Panc1 (cell line): ENCODE data around the gene WNT11. TPM values are rescaled to one million over a fixed set of nuclear protein-coding genes. Genes with fewer than 3 reads are reported as not detected.

Experiments
- ATAC-seq: fragments of 200-7000 bp; cut with Tn5 transposase; 2 replicates; pipeline ENCODE4 v1.9.1; 2020; ENCODE audit warnings: mild to moderate bottlenecking, moderate library complexity
- BruUV-seq: library from RNA; stranded (reverse); fragments of 400-500 nt; replicated peaks from 2 replicates; lab custom pipeline; 2021; lab: Mats Ljungman, UMichigan
- CTCF ChIA-PET: fragments of 300-600 bp; sonication (Branson Sonifier 250); formaldehyde crosslinking; loops from one replicate; lab custom pipeline; 2022; ENCODE audit warnings: antibody characterized with exemption; lab: Charles Lee
- POLR2A ChIA-PET: fragments of 300-600 bp; sonication (Branson Sonifier 250); formaldehyde crosslinking; loops from one replicate; lab custom pipeline; 2022; ENCODE audit warnings: antibody characterized with exemption; lab: Charles Lee
- DNase-seq: peaks from one replicate; pipeline ENCODE4 v3.0.0-alpha.2; 2010; ENCODE audit warnings: low read depth, low spot score
- H3K27ac ChIP-seq: 2 replicates; pipeline ENCODE4 v1.5.1; 2011; ENCODE audit warnings: mild to moderate bottlenecking, low read length, inconsistent platforms
- H3K27me3 ChIP-seq: fragments of 200-500 bp; sonication (Bioruptor generic); 2 replicates; pipeline ENCODE4 v1.6.0; 2014; ENCODE audit warnings: low read length, inconsistent platforms; ENCODE audit not compliant: control insufficient read depth, insufficient read depth
- H3K36me3 ChIP-seq: fragments of 200-500 bp; sonication (Bioruptor generic); 2 replicates; pipeline ENCODE4 v1.5.1; 2014; ENCODE audit warnings: inconsistent platforms, mild to moderate bottlenecking, low read length, moderate library complexity; ENCODE audit not compliant: control insufficient read depth, insufficient read depth
- H3K4me1 ChIP-seq: 2 replicates; pipeline ENCODE4 v1.5.1; 2011; ENCODE audit warnings: inconsistent platforms, mild to moderate bottlenecking, low read length, moderate library complexity; ENCODE audit not compliant: control insufficient read depth, insufficient read depth
- H3K4me3 ChIP-seq, 2 experiments: 2 replicates each; pipeline ENCODE4 v1.5.1; 2011 to 2012; ENCODE audit warnings: low read depth in 2 of 2, low read length in 2 of 2, mild to moderate bottlenecking in 2 of 2, inconsistent platforms in 1 of 2, moderate library complexity in 1 of 2
- H3K9me3 ChIP-seq: fragments of 200-500 bp; sonication (Bioruptor generic); 2 replicates; pipeline ENCODE4 v1.5.1; 2014; ENCODE audit warnings: low read depth, mild to moderate bottlenecking, inconsistent platforms, low read length, moderate library complexity; ENCODE audit not compliant: control insufficient read depth, insufficient read depth
- CTCF ChIP-seq: fragments of 450-650 bp; IDR thresholded peaks from 2 replicates; pipeline ENCODE4 v1.5.1; 2017; ENCODE audit warnings: mild to moderate bottlenecking
- POLR2AphosphoS5 ChIP-seq: IDR thresholded peaks from 2 replicates; pipeline ENCODE4 v1.6.1; 2012; ENCODE audit warnings: mild to moderate bottlenecking, low read depth, low read length, moderate library complexity
- REST ChIP-seq, 2 experiments: IDR thresholded peaks; 2 replicates each; pipeline ENCODE4 v1.6.1; 2011 to 2012; ENCODE audit warnings: low read depth in 2 of 2, control low read depth in 1 of 2, low read length in 1 of 2, mild to moderate bottlenecking in 1 of 2, moderate library complexity in 1 of 2; ENCODE audit not compliant: insufficient read depth in 1 of 2
- SIN3A ChIP-seq: IDR thresholded peaks from 2 replicates; pipeline ENCODE4 v1.6.1; 2012; ENCODE audit warnings: low read depth, mild to moderate bottlenecking, low read length, moderate library complexity, borderline replicate concordance; ENCODE audit not compliant: insufficient read depth
- TCF7L2 ChIP-seq: IDR thresholded peaks from 2 replicates; pipeline ENCODE4 v1.6.1; 2011; ENCODE audit warnings: mild to moderate bottlenecking, low read depth, low read length, inconsistent platforms
- in situ Hi-C: cut with HindIII; loops from 2 replicates; pipeline ENCODE4 v1.10.0; 2016; ENCODE audit warnings: low sequenced_read_pairs, low pct_unique_long_range_greater_than_20kb
- intact Hi-C: fragments of 100-400 bp; cut with micrococcal nuclease; formaldehyde crosslinking; loops from one replicate; pipeline ENCODE4 v1.10.0; 2022; ENCODE audit not compliant: unreplicated experiment
- total RNA-seq: library from RNA; stranded (reverse); gene quantifications from one replicate; pipeline ENCODE4 v1.2.1, GENCODE V29; 2021; ENCODE audit not compliant: unreplicated experiment

Gene WNT11
- total RNA-seq, 1 experiment from 2014 or later: 1.1 TPM

- intact Hi-C loops: loop anchor here (2.0 to 10.0 kb wide), 2 partner anchors 255 to 347 kb away; no protein-coding TSS in a partner anchor
- in situ Hi-C loops: no loop called here
- ATAC-seq: peak; percentile 91
- H3K4me3 ChIP-seq: peak overlapping the region; percentile 5 to 41
- H3K4me1 ChIP-seq: peaks cover 7% of the 10 kb centered on the region
- no TSS peak for BruUV-seq
- H3K9me3 ChIP-seq: no peaks in the 10 kb centered on the region
- no peaks in the 10 kb centered on the region for H3K36me3 ChIP-seq
- H3K27ac ChIP-seq: peak overlapping the region; percentile 40
- peak; percentile 58 for DNase-seq
- ChIA-PET CTCF (interaction anchor here (0.6 to 1.5 kb wide), 8 partner anchors 145 to 1010 kb away, joined by 3 to 20 read pairs (median 6); no protein-coding TSS in a partner anchor), POLR2A (interaction anchor here (0.6 kb wide), 1 partner anchor 146 kb away, joined by 5 read pairs; no protein-coding TSS in a partner anchor)
- TF ChIP-seq TCF7L2: no peak
- peak; percentile 99 for TF ChIP-seq CTCF
- TF ChIP-seq REST (IDR thresholded peaks at IDR 0.05; ENCODE audit: insufficient read depth in 1 of 2, low read depth in 2 of 2, low read length in 1 of 2): no peak
- no peaks in the 10 kb centered on the region for H3K27me3 ChIP-seq
Measured at GRCh38 chr11:76152086-76152681, 54.1 kb downstream of the WNT11 start.

- TF ChIP-seq REST (IDR thresholded peaks at IDR 0.05; ENCODE audit: insufficient read depth in 1 of 2, low read depth in 2 of 2, low read length in 1 of 2): no peak
- no peak for TF ChIP-seq TCF7L2
- TF ChIP-seq SIN3A: no peak
- no peak for TF ChIP-seq POLR2AphosphoS5
- TF ChIP-seq CTCF: no peak
- peak overlapping the region; percentile 40 for H3K27ac ChIP-seq
- ATAC-seq (peak; percentile 6; the same call in 1 of the 2 replicates), DNase-seq (no peak)
- intact Hi-C loops: loop anchor here (2.0 to 10.0 kb wide), 2 partner anchors 255 to 347 kb away; no protein-coding TSS in a partner anchor
- H3K4me1 ChIP-seq: peaks cover 7% of the 10 kb centered on the region
- POLR2A ChIA-PET: interaction anchor here (0.6 kb wide), 1 partner anchor 147 kb away, joined by 5 read pairs; no protein-coding TSS in a partner anchor
- H3K4me3 ChIP-seq: peak overlapping the region; percentile 5 to 41; a peak in 3 of 4 replicates
- no peaks in the 10 kb centered on the region for H3K9me3 ChIP-seq
- H3K36me3 ChIP-seq: no peaks in the 10 kb centered on the region
- in situ Hi-C loops: no loop called here
- H3K27me3 ChIP-seq: no peaks in the 10 kb centered on the region
- CTCF ChIA-PET: interaction anchor here (0.6 to 1.5 kb wide), 5 partner anchors 146 to 1010 kb away, joined by 3 to 20 read pairs (median 4); no protein-coding TSS in a partner anchor
- BruUV-seq: no TSS peak
Measured at GRCh38 chr11:76151556-76152085, 54.7 kb downstream of the WNT11 start.
